Astrocyte of the cerebellum (primary cell): ENCODE data around the gene MCM5.

Experiments used
- DNase-seq: peaks from one replicate; pipeline ENCODE4 v3.0.0-alpha.2; 2011; ENCODE audit warnings: low read depth
- H3K4me3 ChIP-seq: 2 replicates; pipeline ENCODE4 v1.5.1; 2011; ENCODE audit warnings: mild to moderate bottlenecking, low read depth, low read length, moderate library complexity
- in situ Hi-C: cut with HindIII; loops from 2 replicates; pipeline ENCODE4 v1.10.0; 2017; ENCODE audit warnings: low sequenced_read_pairs
- TF ChIP-seq, protein P1 (sequence below): IDR thresholded peaks from 2 replicates; pipeline ENCODE4 v1.5.1; 2012; ENCODE audit warnings: low read length, low read depth, moderate library complexity, mild to moderate bottlenecking; ENCODE audit errors: missing control alignments

Gene MCM5

GRCh38 chr22:35425546-35425945 lies 25.6 kb downstream of the MCM5 start:
- in situ Hi-C loops = loop anchor here (25.0 kb wide), 1 partner anchor 162 kb away; no protein-coding TSS in a partner anchor
- TF ChIP-seq, protein P1, sequence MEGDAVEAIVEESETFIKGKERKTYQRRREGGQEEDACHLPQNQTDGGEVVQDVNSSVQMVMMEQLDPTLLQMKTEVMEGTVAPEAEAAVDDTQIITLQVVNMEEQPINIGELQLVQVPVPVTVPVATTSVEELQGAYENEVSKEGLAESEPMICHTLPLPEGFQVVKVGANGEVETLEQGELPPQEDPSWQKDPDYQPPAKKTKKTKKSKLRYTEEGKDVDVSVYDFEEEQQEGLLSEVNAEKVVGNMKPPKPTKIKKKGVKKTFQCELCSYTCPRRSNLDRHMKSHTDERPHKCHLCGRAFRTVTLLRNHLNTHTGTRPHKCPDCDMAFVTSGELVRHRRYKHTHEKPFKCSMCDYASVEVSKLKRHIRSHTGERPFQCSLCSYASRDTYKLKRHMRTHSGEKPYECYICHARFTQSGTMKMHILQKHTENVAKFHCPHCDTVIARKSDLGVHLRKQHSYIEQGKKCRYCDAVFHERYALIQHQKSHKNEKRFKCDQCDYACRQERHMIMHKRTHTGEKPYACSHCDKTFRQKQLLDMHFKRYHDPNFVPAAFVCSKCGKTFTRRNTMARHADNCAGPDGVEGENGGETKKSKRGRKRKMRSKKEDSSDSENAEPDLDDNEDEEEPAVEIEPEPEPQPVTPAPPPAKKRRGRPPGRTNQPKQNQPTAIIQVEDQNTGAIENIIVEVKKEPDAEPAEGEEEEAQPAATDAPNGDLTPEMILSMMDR = no peak
- DNase-seq = no peak
- no peak overlapping the region for H3K4me3 ChIP-seq

- peak; percentile 12 for DNase-seq
- no peak overlapping the region for H3K4me3 ChIP-seq
- in situ Hi-C loops = loop anchor here (25.0 kb wide), 1 partner anchor 161 kb away; no protein-coding TSS in a partner anchor
- TF ChIP-seq, protein P1 = no peak
Measured at GRCh38 chr22:35425971-35426800, 26.2 kb downstream of the MCM5 start.

DNA sequence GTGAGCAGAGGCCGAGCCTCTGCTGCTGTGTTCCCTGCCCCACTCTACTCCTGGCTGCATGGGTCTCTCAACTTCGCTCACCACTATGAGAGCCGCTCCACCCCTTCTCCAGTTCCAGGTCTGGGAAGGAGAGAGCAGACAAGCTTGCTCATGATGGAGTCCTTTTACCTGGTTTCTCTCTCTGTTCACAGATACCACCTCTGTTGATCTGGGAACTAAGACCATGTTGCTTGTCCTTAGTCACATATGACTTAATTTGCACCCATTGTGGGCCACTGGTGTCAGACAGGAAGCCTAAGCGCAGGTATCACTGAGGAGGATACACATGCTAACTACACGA lies 26.8 kb downstream of the MCM5 start:
- DNase-seq = no peak
- no peak overlapping the region for H3K4me3 ChIP-seq
- TF ChIP-seq, protein P1 = no peak
- in situ Hi-C loops = loop anchor here (25.0 kb wide), 1 partner anchor 161 kb away; no protein-coding TSS in a partner anchor

DNA sequence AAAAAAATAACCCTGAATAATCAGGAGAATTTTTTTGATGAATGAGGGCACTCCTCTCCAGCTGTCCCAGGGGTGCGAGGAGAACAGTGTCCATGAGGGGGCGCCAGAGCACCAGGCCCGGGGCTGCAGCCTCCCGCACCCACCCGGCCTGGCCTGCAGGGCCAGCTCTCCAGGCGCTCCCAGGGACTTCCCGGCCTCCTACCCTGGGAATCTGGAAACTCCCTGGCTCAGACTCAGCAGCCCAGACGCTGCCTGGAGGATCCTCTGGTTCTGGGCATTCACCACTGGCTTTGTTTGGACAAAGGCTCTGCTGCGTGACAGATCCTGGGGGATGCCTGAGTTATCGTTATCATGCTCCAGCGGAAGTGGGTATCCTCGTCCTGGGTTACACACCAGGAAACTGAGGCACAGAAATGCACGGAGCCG lies 31.0 kb downstream of the MCM5 start:
- TF ChIP-seq, protein P1 = peak; percentile 97
- peak; percentile 66 for DNase-seq
- in situ Hi-C loops = loop anchor here (25.0 kb wide), 1 partner anchor 156 kb away; no protein-coding TSS in a partner anchor
- no peak overlapping the region for H3K4me3 ChIP-seq

GRCh38 chr22:35431483-35432227 lies 31.7 kb downstream of the MCM5 start:
- in situ Hi-C loops = loop anchor here (25.0 kb wide), 1 partner anchor 156 kb away; no protein-coding TSS in a partner anchor
- no peak overlapping the region for H3K4me3 ChIP-seq
- DNase-seq = no peak
- TF ChIP-seq, protein P1 = peak; percentile 15

DNA sequence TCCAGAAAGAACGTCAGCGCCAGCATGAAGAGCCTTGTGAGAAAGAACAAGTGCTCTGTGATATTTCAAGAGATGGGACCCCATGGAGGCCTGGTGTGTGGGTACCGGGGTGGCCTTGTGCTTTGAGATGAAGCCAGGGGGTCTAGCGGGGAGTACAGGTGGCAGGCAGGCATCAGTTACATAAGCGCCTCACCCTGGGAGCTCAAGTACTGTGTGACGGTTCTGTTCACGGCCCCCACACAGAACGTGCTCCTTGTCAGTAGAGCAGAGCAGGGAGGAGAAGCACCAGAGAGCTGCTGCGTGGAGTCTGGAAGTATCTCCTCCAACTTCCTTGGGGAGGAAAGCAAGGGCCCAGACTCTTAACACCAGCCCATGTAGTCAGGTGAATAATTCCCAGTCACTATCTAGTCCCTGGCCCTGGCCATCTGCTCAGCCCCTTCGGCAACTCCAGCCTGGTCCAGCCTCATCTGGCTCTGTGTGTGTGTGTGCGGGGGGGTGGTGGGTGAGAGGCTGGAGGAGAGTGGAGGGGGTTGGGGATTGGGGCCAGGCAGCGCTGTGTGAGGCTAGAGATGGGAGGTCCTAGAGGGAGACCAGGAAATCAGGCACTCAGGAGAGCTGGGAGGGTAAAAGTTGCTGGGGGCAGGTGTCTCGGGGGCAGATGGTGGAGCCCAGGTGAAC lies 32.4 kb downstream of the MCM5 start:
- DNase-seq = no peak
- TF ChIP-seq, protein P1 = no peak
- in situ Hi-C loops = loop anchor here (25.0 kb wide), 1 partner anchor 155 kb away; no protein-coding TSS in a partner anchor
- no peak overlapping the region for H3K4me3 ChIP-seq
